NCI-H1092 treated with DMSO at 0.1 percent for 48 hours (cell line): ENCODE data around the gene CDX4.
"Not testable (repeated sequence)": the region's sequence is repeated elsewhere in the genome, so short reads cannot be mapped to it uniquely, and the experiment has no call there.

Experiments
- DNase-seq: peaks from one replicate; lab custom pipeline; 2025; lab: John Stamatoyannopoulos, UW

The CDX4 gene, protein sequence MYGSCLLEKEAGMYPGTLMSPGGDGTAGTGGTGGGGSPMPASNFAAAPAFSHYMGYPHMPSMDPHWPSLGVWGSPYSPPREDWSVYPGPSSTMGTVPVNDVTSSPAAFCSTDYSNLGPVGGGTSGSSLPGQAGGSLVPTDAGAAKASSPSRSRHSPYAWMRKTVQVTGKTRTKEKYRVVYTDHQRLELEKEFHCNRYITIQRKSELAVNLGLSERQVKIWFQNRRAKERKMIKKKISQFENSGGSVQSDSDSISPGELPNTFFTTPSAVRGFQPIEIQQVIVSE

DNA sequence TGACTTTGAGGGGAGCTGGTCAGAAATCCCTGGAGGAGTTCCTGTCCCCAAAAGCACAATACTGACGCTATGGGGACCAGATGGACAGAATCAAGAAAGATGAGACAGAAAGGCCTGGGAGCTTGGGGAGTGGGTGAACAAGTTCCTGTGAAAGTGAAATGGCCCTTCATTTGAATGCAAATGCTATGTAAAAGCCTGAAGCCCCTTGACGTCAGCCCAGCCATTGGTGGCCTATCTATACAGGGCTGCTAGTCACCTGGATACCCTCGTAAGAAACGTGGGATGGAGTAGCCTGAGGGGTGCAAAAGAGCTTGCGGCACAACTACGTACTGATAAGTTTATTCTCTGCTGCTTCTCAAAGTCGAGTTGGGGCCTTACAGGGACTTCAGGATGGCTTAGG lies at the start of gene CDX4:
Gene CDX4, plus strand, starts transcription at position 223 of the 400 bp plus-strand sequence. CDS start 201 bp downstream, outside the sequence.
- no peak for DNase-seq

DNA sequence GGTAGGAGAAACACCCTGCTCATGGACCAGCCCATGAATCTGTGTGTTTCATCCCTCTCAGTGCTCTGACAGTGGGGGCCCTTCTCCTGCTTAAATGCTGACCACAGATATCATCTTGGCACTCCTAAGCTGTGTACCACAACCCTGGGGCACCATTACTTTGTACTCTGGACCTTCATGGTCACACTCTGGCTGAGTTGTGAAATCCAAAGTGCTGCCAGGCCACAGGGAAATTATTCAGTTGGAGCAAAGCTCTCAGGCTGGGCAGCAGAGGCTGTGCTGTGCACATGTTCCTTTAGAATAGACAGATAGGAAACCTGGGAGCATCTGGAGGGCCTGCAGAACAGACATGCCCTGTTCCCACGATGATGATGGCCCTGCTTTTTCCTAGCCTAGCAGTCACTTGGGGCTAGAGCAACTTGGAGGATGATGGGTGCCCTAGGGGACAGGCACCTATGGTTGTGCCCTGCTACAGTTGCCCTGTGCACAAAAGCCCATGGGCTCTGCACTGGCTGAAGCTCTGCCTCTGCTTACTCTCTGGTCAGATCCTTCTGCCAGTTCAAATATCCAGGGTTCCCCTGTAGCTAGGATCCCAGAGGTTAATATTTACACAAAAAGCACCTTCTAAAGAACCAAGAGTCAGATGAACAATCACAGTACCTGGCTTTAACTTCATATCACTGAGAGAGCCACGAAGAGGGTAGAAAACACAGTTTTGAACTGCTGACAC lies 48.5 kb upstream of the CDX4 start:
- no peak for DNase-seq

DNA sequence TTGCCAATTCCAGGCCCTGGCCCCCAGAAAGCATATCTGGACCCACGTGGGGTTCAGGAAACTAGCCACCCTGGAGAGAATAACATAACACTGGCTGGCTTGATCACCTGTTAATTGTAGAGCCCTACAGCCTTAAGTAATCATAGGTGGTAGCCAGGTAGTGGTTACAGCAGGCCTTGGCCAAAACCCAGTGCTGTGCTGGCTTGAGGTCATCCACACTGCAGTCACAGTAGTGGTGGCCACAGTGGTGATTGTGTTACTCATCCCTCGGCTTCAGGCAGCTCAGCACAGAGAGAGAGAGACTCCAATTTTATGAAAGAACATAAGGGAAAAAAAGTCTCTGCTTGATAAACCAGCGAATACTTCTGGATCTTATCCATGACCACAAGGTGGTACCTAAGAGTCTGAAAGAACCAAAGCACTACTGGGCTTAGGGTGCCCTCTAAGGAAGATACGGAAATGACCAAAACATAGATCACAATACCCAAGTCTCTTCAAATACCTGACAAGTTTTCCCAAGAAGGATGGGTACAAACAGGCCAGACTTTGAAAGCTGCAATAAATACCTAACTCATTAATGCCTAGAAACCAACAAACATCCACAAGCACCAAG lies 46.6 kb upstream of the CDX4 start:
- no peak for DNase-seq

DNA sequence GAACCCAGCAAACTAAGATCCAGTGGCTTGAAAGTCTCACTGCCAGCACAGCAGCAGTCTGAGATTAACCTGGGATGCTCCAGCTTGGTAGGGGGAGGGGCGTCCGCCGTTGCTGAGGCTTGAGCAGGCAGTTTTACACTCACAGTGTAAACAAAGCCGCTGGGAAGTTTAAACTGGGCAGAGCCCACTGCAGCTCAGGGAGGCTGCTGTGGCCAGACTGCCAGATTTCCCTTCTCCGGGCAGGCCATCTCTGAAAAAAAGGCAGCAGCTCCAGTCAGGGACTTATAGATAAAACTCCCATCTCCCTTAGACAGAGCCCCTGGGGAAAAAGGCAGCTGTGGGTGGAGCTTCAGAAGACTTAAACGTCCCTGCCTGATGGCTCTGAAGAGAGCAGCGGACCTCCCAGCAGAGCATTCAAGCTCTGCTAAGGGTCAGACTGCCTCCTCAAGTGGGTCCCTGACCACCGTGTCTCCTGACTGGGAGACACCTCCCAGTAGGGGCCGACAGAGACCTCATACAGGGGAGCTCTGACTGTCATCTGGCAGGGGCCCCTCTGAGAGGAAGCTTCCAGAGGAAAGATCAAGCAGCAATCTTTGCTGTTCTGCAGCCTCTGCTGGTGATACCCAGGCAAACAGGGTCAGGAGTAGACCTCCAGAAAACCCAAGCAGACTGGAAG lies 45.1 kb upstream of the CDX4 start:
- DNase-seq = no peak

DNA sequence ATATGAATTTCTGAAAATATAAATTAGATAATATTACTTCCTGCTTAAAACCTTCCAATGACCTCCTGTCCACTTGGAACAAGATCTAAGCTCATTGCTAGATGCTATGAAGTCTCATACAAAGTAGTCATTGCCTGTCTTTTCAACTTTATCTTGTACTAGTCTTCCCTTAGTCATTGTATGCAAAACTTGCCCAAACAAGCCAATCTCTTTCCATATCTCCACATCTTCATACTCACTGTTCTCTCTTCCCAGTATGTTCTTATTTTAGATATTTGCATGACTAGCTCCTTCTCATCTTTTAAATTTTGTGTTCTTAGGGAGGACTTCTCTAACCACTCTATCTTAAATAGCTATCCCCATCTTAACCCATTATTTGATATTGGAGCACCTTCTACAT lies 33.9 kb upstream of the CDX4 start:
- DNase-seq = no peak

DNA sequence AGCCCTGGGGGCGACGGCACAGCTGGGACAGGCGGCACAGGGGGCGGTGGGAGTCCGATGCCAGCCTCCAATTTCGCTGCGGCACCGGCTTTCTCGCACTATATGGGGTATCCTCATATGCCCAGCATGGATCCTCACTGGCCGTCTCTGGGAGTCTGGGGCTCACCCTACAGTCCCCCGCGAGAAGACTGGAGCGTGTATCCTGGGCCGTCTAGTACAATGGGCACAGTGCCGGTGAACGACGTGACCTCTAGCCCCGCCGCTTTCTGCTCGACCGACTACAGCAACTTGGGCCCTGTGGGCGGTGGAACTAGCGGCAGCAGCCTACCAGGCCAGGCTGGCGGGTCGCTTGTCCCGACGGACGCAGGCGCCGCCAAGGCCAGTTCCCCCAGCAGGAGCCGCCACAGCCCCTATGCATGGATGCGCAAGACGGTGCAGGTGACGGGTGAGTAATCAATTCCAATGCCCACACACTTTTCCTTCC lies 500 bp downstream of the CDX4 start:
- no peak for DNase-seq

DNA sequence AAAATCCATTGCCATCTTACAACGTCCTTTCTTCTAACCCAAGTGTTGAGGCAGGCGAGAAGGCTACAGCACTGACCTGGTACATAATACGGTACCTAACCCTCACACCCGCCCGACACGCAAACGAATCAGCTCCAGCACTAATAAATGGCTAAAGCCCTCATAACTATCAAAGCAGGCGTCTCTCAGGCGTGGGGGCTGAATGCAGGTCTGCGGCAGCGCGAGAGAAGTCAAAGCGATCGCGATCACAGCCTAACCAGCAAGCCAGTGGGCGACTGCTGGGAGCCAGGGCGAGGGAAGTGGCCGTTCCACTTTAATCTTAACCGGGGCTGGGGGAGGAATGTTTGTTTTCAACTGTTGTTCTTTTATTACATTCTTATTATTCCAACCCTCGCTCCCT lies 1.5 kb downstream of the CDX4 start:
- no peak for DNase-seq

DNA sequence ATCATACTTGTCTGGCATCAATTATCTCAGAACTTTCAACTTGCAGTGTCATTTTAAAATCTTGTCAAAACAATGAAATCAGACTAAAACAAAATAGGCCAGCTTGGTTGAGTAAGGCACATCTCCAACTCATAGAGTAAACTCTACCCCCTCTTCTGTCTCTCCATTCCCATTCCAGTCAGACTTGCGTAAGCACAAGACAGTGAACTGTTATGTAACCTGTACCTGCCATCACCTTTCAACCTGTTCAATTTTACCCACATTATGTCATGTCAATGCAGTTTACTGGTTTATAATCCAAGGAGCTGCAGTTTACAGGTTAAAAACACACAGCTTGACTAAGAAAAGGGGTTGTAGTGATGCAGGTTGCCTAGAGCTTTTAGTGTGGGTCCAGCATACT lies 8.3 kb downstream of the CDX4 start:
- no peak for DNase-seq

DNA sequence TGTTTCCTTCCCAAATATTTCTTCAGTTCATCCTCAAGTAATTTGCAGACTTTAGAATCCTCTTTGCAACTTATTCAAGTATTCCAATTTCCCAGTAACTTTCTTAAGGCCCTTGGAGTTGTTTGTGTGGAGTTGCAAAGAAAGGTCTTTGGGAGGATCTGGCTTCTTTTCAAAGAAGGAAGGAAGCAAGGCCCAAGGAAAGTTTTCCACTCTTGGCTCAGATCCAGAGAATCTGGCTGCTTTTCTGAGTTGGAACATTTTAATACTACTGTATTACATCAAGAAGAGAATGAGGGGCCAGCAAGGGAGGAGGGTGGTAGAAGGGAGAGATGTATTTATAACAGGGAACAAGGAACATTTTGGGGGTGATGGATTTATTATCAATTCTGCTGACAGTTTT lies 10.5 kb downstream of the CDX4 start:
- no peak for DNase-seq

DNA sequence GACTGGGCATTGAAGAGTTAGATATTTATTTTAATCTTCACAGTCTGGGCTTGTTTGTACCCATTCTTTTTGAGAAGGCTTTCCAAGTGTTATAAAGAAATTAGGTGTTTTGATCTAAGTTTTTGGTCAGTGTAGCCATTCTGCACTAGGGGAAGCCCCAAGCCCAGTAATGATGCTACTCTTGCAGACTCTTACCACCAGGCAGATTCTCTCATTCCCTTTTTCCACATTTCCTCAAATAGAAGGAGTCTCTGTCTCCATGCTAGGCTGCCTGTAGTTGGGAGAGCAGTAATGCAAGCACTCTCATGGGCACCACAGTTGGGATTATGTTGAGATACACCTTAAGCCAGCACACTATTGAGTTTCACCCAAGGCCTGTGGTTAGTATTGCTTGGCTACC lies 21.5 kb downstream of the CDX4 start:
- no peak for DNase-seq

DNA sequence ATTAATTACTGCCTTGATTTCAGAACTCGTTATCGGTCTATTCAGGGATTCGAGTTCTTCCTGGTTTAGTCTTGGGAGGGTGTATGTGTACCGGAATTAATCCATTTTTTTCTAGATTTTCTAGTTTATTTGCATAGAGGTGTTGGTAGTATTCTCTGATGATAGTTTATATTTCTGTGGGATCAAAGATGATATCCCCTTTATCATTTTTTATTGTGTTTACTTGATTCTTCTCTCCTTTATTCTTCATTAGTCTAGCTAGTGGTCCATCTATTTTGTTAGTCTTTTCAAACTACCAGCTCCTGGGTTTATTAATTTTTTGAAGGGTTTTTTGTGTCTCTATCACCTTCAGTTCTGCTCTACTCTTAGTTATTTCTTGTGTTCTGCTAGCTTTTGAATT lies 32.1 kb downstream of the CDX4 start:
- no peak for DNase-seq

DNA sequence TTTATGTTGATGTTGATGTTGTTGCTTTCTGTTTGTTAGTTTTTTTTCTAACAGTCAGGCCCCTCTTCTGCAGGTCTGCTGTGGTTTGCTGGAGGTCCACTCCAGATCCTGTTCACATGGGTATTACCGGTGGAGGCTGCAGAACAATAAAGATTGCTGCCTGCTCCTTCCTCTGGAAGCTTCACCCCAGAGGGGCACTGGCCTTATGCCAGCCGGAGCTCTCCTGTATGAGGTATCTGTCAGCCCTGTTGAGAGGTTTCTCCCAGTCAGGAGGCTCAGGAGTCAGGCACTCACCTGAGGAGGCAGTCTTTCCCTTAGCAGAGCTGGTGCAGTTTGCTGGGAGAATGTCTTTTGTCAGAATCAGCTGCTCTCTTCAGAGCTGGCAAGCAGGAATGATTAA lies 34.7 kb downstream of the CDX4 start:
- no peak for DNase-seq

DNA sequence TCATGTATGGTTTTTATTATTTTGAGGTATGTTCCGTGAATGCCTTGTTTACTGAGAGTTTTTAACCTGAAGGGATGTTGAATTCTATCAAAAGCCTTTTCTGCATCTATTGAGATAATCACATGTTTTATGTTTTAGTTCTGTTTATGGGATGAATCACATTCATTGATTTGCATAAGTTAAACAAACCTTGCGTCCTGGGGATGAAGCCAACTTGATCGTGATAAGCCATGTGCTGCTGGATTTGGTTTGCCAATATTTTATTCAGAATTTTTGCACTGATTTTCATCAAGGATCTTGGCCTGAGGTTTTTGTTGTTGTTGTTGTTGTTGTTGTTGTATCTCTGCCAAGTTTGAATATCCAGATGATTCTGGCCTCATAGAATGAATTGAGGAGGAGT lies 43.8 kb downstream of the CDX4 start:
- DNase-seq = no peak

DNA sequence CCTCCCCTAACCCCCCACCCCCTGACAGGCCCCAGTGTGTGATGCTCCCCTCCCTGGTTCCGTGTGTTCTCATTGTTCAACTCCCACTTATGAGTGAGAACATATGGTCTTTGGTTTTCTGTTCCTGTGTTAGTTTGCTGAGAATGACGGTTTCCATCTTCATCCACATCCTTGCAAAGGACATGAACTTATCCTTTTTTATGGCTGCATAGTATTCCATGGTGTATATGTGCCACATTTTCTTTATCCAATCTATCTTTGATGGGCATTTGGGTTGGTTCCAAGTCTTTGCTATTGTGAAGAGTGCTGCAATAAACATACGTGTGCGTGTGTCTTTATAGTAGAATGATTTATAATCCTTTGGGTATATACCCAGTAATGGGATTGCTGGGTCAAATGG lies 45.3 kb downstream of the CDX4 start:
- not testable (repeated sequence) for DNase-seq
